ENCODE data around the gene CDK4. TPM values are rescaled to one million over a fixed set of nuclear protein-coding genes. Genes with fewer than 3 reads are reported as not detected.

CDK4 gene
- total and polyA plus RNA-seq, 2 of the 13 experiments (the other 11 are each of a cell fraction or from before 2014, with no cell fraction given) = 191 to 209 TPM

DNA sequence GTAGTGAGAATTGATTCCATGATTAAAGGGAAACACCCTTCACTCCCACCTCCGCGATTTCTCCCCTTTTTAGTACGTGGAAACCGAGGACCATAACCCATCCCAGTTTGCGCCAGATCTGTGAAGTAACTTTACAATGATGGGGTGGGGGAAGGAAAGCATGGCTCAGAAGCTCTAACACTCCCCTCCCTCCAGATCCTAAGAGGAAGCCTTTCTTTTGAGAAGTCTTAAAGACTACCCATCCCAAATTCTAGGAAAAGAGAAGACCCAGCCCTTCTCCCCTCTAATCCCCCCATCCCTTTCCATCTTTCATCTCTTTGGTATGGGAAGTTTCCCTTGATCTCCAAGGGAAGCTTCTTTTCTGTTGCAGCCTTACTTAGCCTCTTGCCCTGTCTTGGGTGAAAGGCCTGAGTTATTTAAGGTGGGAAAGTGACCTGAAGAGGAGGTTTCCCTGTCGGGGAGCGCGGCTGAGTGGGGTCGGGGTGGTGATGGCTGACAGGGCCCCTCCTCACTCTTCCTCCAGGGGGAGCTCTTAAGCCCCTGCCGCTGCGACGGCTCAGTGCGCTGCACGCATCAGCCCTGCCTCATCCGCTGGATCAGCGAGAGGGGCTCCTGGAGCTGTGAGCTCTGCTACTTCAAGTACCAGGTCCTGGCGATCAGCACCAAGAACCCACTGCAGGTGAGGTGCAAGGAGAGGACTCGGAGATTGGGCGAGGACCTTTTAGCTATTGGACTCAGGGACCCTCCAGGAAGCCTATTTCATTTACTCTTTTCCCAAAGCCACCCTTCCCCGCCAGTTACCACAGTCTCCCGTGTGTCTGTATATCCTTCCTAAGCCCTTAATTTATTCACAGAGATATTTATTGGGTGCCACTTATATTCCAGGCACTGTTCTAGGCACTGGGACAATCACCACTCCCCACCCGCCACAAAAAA is 4.6 kb upstream of the CDK4 start (continued):
- TF ChIP-seq TARDBP (CRISPR knock-in tag; IDR thresholded peaks at IDR 0.05) = no peak
- TF ChIP-seq IKZF4 (CRISPR knock-in tag; IDR thresholded peaks at IDR 0.05; ENCODE audit: borderline replicate concordance, low read depth, not compliant biosample characterization) = no peak
- TF ChIP-seq HOXA3 (CRISPR knock-in tag; IDR thresholded peaks at IDR 0.05) = peak; percentile 63
- TF ChIP-seq, protein P1, sequence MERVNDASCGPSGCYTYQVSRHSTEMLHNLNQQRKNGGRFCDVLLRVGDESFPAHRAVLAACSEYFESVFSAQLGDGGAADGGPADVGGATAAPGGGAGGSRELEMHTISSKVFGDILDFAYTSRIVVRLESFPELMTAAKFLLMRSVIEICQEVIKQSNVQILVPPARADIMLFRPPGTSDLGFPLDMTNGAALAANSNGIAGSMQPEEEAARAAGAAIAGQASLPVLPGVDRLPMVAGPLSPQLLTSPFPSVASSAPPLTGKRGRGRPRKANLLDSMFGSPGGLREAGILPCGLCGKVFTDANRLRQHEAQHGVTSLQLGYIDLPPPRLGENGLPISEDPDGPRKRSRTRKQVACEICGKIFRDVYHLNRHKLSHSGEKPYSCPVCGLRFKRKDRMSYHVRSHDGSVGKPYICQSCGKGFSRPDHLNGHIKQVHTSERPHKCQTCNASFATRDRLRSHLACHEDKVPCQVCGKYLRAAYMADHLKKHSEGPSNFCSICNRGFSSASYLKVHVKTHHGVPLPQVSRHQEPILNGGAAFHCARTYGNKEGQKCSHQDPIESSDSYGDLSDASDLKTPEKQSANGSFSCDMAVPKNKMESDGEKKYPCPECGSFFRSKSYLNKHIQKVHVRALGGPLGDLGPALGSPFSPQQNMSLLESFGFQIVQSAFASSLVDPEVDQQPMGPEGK (CRISPR knock-in tag; IDR thresholded peaks at IDR 0.05) = 0 out of 2 replicates have a peak, but pooled peaks have one; percentile 13
- no peak for TF ChIP-seq ATF7-NPFF (CRISPR knock-in tag; IDR thresholded peaks at IDR 0.05; ENCODE audit: low read depth)
- TF ChIP-seq, protein P2, sequence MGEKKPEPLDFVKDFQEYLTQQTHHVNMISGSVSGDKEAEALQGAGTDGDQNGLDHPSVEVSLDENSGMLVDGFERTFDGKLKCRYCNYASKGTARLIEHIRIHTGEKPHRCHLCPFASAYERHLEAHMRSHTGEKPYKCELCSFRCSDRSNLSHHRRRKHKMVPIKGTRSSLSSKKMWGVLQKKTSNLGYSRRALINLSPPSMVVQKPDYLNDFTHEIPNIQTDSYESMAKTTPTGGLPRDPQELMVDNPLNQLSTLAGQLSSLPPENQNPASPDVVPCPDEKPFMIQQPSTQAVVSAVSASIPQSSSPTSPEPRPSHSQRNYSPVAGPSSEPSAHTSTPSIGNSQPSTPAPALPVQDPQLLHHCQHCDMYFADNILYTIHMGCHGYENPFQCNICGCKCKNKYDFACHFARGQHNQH (CRISPR knock-in tag; IDR thresholded peaks at IDR 0.05) = no peak
- TF ChIP-seq, protein P3, sequence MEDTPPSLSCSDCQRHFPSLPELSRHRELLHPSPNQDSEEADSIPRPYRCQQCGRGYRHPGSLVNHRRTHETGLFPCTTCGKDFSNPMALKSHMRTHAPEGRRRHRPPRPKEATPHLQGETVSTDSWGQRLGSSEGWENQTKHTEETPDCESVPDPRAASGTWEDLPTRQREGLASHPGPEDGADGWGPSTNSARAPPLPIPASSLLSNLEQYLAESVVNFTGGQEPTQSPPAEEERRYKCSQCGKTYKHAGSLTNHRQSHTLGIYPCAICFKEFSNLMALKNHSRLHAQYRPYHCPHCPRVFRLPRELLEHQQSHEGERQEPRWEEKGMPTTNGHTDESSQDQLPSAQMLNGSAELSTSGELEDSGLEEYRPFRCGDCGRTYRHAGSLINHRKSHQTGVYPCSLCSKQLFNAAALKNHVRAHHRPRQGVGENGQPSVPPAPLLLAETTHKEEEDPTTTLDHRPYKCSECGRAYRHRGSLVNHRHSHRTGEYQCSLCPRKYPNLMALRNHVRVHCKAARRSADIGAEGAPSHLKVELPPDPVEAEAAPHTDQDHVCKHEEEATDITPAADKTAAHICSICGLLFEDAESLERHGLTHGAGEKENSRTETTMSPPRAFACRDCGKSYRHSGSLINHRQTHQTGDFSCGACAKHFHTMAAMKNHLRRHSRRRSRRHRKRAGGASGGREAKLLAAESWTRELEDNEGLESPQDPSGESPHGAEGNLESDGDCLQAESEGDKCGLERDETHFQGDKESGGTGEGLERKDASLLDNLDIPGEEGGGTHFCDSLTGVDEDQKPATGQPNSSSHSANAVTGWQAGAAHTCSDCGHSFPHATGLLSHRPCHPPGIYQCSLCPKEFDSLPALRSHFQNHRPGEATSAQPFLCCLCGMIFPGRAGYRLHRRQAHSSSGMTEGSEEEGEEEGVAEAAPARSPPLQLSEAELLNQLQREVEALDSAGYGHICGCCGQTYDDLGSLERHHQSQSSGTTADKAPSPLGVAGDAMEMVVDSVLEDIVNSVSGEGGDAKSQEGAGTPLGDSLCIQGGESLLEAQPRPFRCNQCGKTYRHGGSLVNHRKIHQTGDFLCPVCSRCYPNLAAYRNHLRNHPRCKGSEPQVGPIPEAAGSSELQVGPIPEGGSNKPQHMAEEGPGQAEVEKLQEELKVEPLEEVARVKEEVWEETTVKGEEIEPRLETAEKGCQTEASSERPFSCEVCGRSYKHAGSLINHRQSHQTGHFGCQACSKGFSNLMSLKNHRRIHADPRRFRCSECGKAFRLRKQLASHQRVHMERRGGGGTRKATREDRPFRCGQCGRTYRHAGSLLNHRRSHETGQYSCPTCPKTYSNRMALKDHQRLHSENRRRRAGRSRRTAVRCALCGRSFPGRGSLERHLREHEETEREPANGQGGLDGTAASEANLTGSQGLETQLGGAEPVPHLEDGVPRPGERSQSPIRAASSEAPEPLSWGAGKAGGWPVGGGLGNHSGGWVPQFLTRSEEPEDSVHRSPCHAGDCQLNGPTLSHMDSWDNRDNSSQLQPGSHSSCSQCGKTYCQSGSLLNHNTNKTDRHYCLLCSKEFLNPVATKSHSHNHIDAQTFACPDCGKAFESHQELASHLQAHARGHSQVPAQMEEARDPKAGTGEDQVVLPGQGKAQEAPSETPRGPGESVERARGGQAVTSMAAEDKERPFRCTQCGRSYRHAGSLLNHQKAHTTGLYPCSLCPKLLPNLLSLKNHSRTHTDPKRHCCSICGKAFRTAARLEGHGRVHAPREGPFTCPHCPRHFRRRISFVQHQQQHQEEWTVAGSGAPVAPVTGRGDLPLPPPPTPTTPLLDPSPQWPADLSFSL (CRISPR knock-in tag; IDR thresholded peaks at IDR 0.05) = no peak
- TF ChIP-seq THAP11 (CRISPR knock-in tag; IDR thresholded peaks at IDR 0.05) = peak; percentile 26; the same call in 1 of the 2 replicates
- TF ChIP-seq SMARCE1 (IDR thresholded peaks at IDR 0.05; ENCODE audit: borderline replicate concordance) = no peak
- no peak for TF ChIP-seq SP5 (CRISPR knock-in tag; IDR thresholded peaks at IDR 0.05; ENCODE audit: borderline replicate concordance, low read depth)
- TF ChIP-seq ZNF263 (CRISPR knock-in tag; IDR thresholded peaks at IDR 0.05) = no peak
- no peak for TF ChIP-seq ZNF619 (CRISPR knock-in tag; IDR thresholded peaks at IDR 0.05)
- TF ChIP-seq, protein P4, sequence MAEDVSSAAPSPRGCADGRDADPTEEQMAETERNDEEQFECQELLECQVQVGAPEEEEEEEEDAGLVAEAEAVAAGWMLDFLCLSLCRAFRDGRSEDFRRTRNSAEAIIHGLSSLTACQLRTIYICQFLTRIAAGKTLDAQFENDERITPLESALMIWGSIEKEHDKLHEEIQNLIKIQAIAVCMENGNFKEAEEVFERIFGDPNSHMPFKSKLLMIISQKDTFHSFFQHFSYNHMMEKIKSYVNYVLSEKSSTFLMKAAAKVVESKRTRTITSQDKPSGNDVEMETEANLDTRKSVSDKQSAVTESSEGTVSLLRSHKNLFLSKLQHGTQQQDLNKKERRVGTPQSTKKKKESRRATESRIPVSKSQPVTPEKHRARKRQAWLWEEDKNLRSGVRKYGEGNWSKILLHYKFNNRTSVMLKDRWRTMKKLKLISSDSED (CRISPR knock-in tag; IDR thresholded peaks at IDR 0.05) = no peak
- TF ChIP-seq, protein P5, sequence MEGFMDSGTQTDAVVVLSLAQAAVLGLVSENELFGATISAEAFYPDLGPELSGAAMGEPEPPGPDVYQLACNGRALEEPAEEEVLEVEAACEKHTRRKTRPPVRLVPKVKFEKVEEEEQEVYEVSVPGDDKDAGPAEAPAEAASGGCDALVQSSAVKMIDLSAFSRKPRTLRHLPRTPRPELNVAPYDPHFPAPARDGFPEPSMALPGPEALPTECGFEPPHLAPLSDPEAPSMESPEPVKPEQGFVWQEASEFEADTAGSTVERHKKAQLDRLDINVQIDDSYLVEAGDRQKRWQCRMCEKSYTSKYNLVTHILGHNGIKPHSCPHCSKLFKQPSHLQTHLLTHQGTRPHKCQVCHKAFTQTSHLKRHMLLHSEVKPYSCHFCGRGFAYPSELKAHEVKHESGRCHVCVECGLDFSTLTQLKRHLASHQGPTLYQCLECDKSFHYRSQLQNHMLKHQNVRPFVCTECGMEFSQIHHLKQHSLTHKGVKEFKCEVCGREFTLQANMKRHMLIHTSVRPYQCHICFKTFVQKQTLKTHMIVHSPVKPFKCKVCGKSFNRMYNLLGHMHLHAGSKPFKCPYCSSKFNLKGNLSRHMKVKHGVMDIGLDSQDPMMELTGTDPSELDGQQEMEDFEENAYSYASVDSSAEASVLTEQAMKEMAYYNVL (CRISPR knock-in tag; IDR thresholded peaks at IDR 0.05; ENCODE audit: borderline replicate concordance) = no peak
- 0 out of 2 replicates have a peak, but pooled peaks have one; percentile 12 for TF ChIP-seq ZNF331 (CRISPR knock-in tag; IDR thresholded peaks at IDR 0.05)
